ENCODE results near the gene CAMKK1. TPM values are rescaled to one million over a fixed set of nuclear protein-coding genes. Genes with fewer than 3 reads are reported as not detected.

CAMKK1 gene
- total RNA-seq, 2 donors from 2014 or later = 1.8 to 4.7 TPM

DNA sequence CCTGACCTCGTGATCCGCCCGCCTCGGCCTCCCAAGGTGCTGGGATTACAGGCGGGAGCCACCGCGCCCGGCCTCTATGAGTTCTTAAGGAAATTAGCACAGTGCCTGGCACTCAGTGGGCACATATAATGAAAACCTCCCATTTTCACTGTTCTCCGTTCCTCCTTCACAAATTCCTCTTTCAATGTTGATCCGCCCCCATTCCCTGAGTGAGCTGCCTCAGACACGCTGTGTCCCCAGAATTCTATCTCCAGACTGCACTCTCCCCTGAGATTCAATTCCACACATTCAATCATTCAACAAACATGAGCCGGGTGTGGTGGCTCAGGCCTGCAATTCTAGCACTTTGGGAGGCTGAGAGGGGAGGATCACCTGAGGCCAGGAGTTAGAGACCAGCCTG, 16.4 kb upstream of the CAMKK1 start:
- no peak for ATAC-seq (ENCODE audit: insufficient number of reproducible peaks, low FRiP score, low read depth)
- no peaks in the 10 kb centered on the region for H3K9me3 ChIP-seq

DNA sequence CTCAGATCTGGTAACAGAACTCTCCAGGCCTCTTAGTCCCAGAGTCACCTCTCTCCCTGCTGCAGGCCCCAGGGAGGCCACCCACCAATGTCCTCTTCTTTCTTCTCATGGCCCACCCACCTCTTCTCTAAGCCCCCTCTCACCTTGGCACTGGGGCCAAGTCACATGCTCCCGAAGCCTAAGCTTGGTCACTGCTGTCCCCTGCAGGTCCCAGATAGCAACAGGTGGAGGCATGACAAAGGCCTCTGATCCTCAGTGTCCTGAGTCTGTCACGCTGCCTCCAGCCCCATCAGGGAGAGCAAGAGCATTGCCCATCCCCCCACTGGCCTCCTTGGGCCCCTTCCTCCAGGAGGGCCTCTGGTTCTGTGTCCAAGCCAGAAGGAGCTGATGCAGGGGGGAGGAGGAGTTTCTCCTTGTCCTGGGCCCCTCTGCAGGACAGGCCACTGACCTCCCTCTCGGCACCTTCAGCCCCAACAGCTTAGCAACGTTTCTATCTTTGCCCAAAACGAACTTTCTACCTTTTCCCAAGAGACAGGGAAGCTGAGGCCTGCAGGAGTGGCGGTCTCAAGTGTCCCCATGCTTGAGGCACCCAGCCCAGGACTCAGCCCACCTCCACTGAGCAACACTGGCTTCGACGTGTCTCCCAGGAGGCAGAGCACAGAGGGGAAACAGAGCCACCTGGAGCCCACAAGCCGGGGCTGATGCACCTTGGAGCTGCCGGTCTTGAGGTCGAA, 14.8 kb upstream of the CAMKK1 start:
- TF ChIP-seq, protein P1, sequence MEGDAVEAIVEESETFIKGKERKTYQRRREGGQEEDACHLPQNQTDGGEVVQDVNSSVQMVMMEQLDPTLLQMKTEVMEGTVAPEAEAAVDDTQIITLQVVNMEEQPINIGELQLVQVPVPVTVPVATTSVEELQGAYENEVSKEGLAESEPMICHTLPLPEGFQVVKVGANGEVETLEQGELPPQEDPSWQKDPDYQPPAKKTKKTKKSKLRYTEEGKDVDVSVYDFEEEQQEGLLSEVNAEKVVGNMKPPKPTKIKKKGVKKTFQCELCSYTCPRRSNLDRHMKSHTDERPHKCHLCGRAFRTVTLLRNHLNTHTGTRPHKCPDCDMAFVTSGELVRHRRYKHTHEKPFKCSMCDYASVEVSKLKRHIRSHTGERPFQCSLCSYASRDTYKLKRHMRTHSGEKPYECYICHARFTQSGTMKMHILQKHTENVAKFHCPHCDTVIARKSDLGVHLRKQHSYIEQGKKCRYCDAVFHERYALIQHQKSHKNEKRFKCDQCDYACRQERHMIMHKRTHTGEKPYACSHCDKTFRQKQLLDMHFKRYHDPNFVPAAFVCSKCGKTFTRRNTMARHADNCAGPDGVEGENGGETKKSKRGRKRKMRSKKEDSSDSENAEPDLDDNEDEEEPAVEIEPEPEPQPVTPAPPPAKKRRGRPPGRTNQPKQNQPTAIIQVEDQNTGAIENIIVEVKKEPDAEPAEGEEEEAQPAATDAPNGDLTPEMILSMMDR (IDR thresholded peaks at IDR 0.05) = no peak
- H3K4me3 ChIP-seq = no peak overlapping the region
- H3K36me3 ChIP-seq = no peaks in the 10 kb centered on the region
- no peak overlapping the region for H3K27ac ChIP-seq
- H3K9me3 ChIP-seq = no peaks in the 10 kb centered on the region
- H3K27me3 ChIP-seq (replicated peaks; ENCODE audit: insufficient read depth) = no peaks in the 10 kb centered on the region
- ATAC-seq (ENCODE audit: insufficient number of reproducible peaks, low FRiP score, low read depth) = no peak
- H3K4me1 ChIP-seq (ENCODE audit: control insufficient read depth in 1 of 2, low read depth in 2 of 2) = no peaks in the 10 kb centered on the region
- DNase-seq (ENCODE audit: low spot score) = no peak

More for the DNA sequence above, 16.4 kb upstream of the CAMKK1 start:
- DNase-seq (ENCODE audit: low spot score) = no peak
- no peak overlapping the region for H3K27ac ChIP-seq
- peaks cover 0 to 8% of the 10 kb centered on the region in 2 donors for H3K4me1 ChIP-seq (ENCODE audit: control insufficient read depth in 1 of 2, low read depth in 2 of 2)
- H3K36me3 ChIP-seq = no peaks in the 10 kb centered on the region
- TF ChIP-seq, protein P1 (IDR thresholded peaks at IDR 0.05) = no peak
- H3K4me3 ChIP-seq = no peak overlapping the region
- no peaks in the 10 kb centered on the region for H3K27me3 ChIP-seq (replicated peaks; ENCODE audit: insufficient read depth)

DNA sequence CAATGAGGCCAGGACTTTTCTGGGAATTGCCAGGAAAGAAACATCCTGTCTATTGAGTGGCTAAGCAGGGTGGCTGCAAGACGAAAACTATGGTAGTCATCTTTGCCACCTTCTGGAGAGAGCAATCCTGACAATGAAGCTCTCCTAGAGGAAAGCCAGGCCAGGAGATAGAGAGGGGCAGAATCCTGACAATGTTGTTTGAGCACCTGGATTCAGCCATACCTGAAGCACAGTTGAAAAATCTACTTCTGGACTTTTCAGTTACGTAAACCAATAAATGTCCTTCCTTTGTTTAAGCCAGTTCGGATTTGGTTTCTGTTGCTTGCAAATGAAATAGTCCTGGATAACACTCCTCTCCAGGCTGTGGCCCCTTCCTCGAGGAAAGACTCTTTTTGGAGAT, 14.0 kb upstream of the CAMKK1 start:
- Histone ChIP-seq H3K36me3 (no peaks in the 10 kb centered on the region), H3K9me3 (no peaks in the 10 kb centered on the region), H3K4me3 (no peak overlapping the region), H3K27ac (no peak overlapping the region), H3K27me3 (replicated peaks; ENCODE audit: insufficient read depth) (no peaks in the 10 kb centered on the region), H3K4me1 (ENCODE audit: control insufficient read depth in 1 of 2, low read depth in 2 of 2) (no peaks in the 10 kb centered on the region)
- DNase-seq (ENCODE audit: low spot score) (no peak), ATAC-seq (ENCODE audit: insufficient number of reproducible peaks, low FRiP score, low read depth) (no peak)
- TF ChIP-seq, protein P1 (IDR thresholded peaks at IDR 0.05) = no peak

DNA sequence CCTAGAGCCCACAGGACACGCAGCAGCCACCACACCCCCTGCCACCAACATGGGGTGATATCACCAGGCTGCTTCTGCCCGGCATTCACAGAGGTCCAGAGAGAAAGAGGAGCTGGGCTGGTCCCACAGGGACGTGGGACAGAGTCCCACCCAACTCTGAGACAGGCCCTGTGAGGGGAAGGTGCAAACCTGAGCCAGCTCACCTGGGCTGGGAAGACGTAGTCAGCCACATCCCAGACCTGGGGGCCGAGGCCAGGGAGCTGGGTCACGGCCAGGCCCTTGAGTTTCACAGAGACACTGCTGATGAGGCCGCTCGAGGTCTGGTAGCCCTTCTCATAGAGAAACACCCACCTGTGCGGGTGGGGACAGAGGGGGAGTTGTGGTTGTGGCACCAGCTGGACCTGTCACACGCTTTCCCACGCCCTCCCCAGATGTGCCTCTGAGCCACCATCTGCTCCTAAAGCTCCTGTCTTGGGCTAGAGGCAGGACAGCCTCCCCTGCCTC, 12.2 kb upstream of the CAMKK1 start:
- H3K4me3 ChIP-seq = no peak overlapping the region
- H3K4me1 ChIP-seq (ENCODE audit: control insufficient read depth in 1 of 2, low read depth in 2 of 2) = no peaks in the 10 kb centered on the region
- no peaks in the 10 kb centered on the region for H3K9me3 ChIP-seq
- no peak for ATAC-seq (ENCODE audit: insufficient number of reproducible peaks, low FRiP score, low read depth)
- H3K27me3 ChIP-seq (replicated peaks; ENCODE audit: insufficient read depth) = no peaks in the 10 kb centered on the region
- DNase-seq (ENCODE audit: low spot score) = no peak
- no peaks in the 10 kb centered on the region for H3K36me3 ChIP-seq
- H3K27ac ChIP-seq = no peak overlapping the region
- TF ChIP-seq, protein P1 (IDR thresholded peaks at IDR 0.05) = no peak

DNA sequence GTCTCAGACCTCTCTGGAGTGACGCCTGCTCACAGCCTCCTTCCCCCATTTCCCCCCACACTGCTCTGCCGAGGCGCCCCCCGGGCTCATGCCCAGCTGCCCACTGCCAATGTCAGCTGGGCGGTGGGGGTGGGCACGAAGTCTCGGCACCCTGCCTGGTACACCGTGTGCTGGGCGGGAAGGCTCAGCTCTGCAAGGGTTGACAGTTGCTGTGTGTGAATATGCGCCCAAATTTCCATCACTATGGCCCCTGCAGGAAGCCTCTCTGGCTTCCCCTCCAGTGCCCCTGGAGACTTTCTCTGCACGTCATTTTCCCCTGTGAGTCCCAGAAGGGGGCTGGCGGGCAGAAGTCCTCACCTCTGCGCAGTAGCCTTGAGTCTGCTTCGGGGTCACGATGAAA, 11.6 kb upstream of the CAMKK1 start:
- no peaks in the 10 kb centered on the region for H3K9me3 ChIP-seq
- H3K27ac ChIP-seq = no peak overlapping the region
- DNase-seq (ENCODE audit: low spot score) (no peak), ATAC-seq (ENCODE audit: insufficient number of reproducible peaks, low FRiP score, low read depth) (no peak)
- no peaks in the 10 kb centered on the region for H3K4me1 ChIP-seq (ENCODE audit: control insufficient read depth in 1 of 2, low read depth in 2 of 2)
- TF ChIP-seq, protein P1 (IDR thresholded peaks at IDR 0.05) = no peak
- no peak overlapping the region for H3K4me3 ChIP-seq
- H3K36me3 ChIP-seq = no peaks in the 10 kb centered on the region
- H3K27me3 ChIP-seq (replicated peaks; ENCODE audit: insufficient read depth) = no peaks in the 10 kb centered on the region

Data from thoracic aorta (tissue), 2 donors.